ENCODE results near the gene ICE1.

ICE1 gene

GRCh38 chr5:5499442-5499841, 77.0 kb downstream of the ICE1 start:
- POLR2A ChIA-PET, result no interaction called here
- no peak for DNase-seq (ENCODE audit: extremely low spot score)
- TF ChIP-seq ARNT (IDR thresholded peaks at IDR 0.05) (no peak), HDGF (IDR thresholded peaks at IDR 0.05; ENCODE audit: borderline replicate concordance) (no peak), SP1 (IDR thresholded peaks at IDR 0.05) (no peak), PKNOX1 (IDR thresholded peaks at IDR 0.05) (no peak), FOXA1 (IDR thresholded peaks at IDR 0.05) (no peak), CTBP1 (IDR thresholded peaks at IDR 0.05; ENCODE audit: borderline replicate concordance) (no peak), LEF1 (IDR thresholded peaks at IDR 0.05; ENCODE audit: borderline replicate concordance) (no peak), FOXM1 (IDR thresholded peaks at IDR 0.05; ENCODE audit: borderline replicate concordance) (no peak), BHLHE40 (IDR thresholded peaks at IDR 0.05; ENCODE audit: borderline replicate concordance) (no peak), TARDBP (IDR thresholded peaks at IDR 0.05) (no peak), ELF4 (IDR thresholded peaks at IDR 0.05) (no peak), NFRKB (IDR thresholded peaks at IDR 0.05) (no peak), SUZ12 (IDR thresholded peaks at IDR 0.05) (no peak), L3MBTL2 (conservative IDR thresholded peaks at IDR 0.05) (no peak), FOXK2 (IDR thresholded peaks at IDR 0.05) (no peak), ZNF384 (IDR thresholded peaks at IDR 0.05) (no peak)
- CTCF ChIA-PET, result no interaction called here

GRCh38 chr5:5504325-5504724, 81.8 kb downstream of the ICE1 start:
- TF ChIP-seq CTBP1 (IDR thresholded peaks at IDR 0.05; ENCODE audit: borderline replicate concordance) (no peak), ARNT (IDR thresholded peaks at IDR 0.05) (no peak), PKNOX1 (IDR thresholded peaks at IDR 0.05) (no peak), LEF1 (IDR thresholded peaks at IDR 0.05; ENCODE audit: borderline replicate concordance) (no peak), NFRKB (IDR thresholded peaks at IDR 0.05) (no peak), SP1 (IDR thresholded peaks at IDR 0.05) (no peak), SUZ12 (IDR thresholded peaks at IDR 0.05) (no peak), BHLHE40 (IDR thresholded peaks at IDR 0.05; ENCODE audit: borderline replicate concordance) (no peak), TARDBP (IDR thresholded peaks at IDR 0.05) (no peak), FOXK2 (IDR thresholded peaks at IDR 0.05) (no peak), ELF4 (IDR thresholded peaks at IDR 0.05) (no peak), FOXA1 (IDR thresholded peaks at IDR 0.05) (no peak), ZNF384 (IDR thresholded peaks at IDR 0.05) (no peak), HDGF (IDR thresholded peaks at IDR 0.05; ENCODE audit: borderline replicate concordance) (no peak)
- ChIA-PET CTCF (interaction anchor here (0.6 kb wide), 1 partner anchor 922 kb away, joined by 3 read pairs; no protein-coding TSS in a partner anchor), POLR2A (no interaction called here)
- DNase-seq (ENCODE audit: extremely low spot score), result no peak

- POLR2A ChIA-PET, result no interaction called here
- CTCF ChIA-PET, result interaction anchor here (1.9 kb wide), 1 partner anchor 9 kb away, joined by 4 read pairs; no protein-coding TSS in a partner anchor
- DNase-seq (ENCODE audit: extremely low spot score), result no peak
- TF ChIP-seq TARDBP (IDR thresholded peaks at IDR 0.05) (no peak), ZNF384 (IDR thresholded peaks at IDR 0.05) (no peak), HDGF (IDR thresholded peaks at IDR 0.05; ENCODE audit: borderline replicate concordance) (no peak), FOXK2 (IDR thresholded peaks at IDR 0.05) (no peak), PKNOX1 (IDR thresholded peaks at IDR 0.05) (no peak), FOXA1 (IDR thresholded peaks at IDR 0.05) (no peak), ELF4 (IDR thresholded peaks at IDR 0.05) (no peak), NFRKB (IDR thresholded peaks at IDR 0.05) (no peak), ARNT (IDR thresholded peaks at IDR 0.05) (no peak), FOXM1 (IDR thresholded peaks at IDR 0.05; ENCODE audit: borderline replicate concordance) (no peak)
These were observed 83.3 kb downstream of the ICE1 start for GRCh38 chr5:5505815-5506214.

- TF ChIP-seq FOXK2 (IDR thresholded peaks at IDR 0.05) (no peak), SUZ12 (IDR thresholded peaks at IDR 0.05) (no peak), NFRKB (IDR thresholded peaks at IDR 0.05) (no peak), TARDBP (IDR thresholded peaks at IDR 0.05) (no peak), FOXM1 (IDR thresholded peaks at IDR 0.05; ENCODE audit: borderline replicate concordance) (no peak), PKNOX1 (IDR thresholded peaks at IDR 0.05) (no peak), ZNF384 (IDR thresholded peaks at IDR 0.05) (no peak), CTBP1 (IDR thresholded peaks at IDR 0.05; ENCODE audit: borderline replicate concordance) (no peak), L3MBTL2 (conservative IDR thresholded peaks at IDR 0.05) (no peak), SP1 (IDR thresholded peaks at IDR 0.05) (no peak), ELF4 (IDR thresholded peaks at IDR 0.05) (no peak), HDGF (IDR thresholded peaks at IDR 0.05; ENCODE audit: borderline replicate concordance) (no peak), LEF1 (IDR thresholded peaks at IDR 0.05; ENCODE audit: borderline replicate concordance) (no peak), FOXA1 (IDR thresholded peaks at IDR 0.05) (no peak), ARNT (IDR thresholded peaks at IDR 0.05) (no peak), BHLHE40 (IDR thresholded peaks at IDR 0.05; ENCODE audit: borderline replicate concordance) (no peak)
- CTCF ChIA-PET, result no interaction called here
These were observed 85.9 kb downstream of the ICE1 start for GRCh38 chr5:5508391-5508790.

GRCh38 chr5:5511904-5512416, 89.5 kb downstream of the ICE1 start:
- TF ChIP-seq PKNOX1 (IDR thresholded peaks at IDR 0.05) (no peak), FOXA1 (IDR thresholded peaks at IDR 0.05) (no peak), FOXK2 (IDR thresholded peaks at IDR 0.05) (no peak), BHLHE40 (IDR thresholded peaks at IDR 0.05; ENCODE audit: borderline replicate concordance) (no peak), CTBP1 (IDR thresholded peaks at IDR 0.05; ENCODE audit: borderline replicate concordance) (no peak), TARDBP (IDR thresholded peaks at IDR 0.05) (no peak), SP1 (IDR thresholded peaks at IDR 0.05) (no peak), ELF4 (IDR thresholded peaks at IDR 0.05) (no peak), SUZ12 (IDR thresholded peaks at IDR 0.05) (no peak), HDGF (IDR thresholded peaks at IDR 0.05; ENCODE audit: borderline replicate concordance) (no peak), NFRKB (IDR thresholded peaks at IDR 0.05) (no peak), ARNT (IDR thresholded peaks at IDR 0.05) (no peak), FOXM1 (IDR thresholded peaks at IDR 0.05; ENCODE audit: borderline replicate concordance) (no peak), L3MBTL2 (conservative IDR thresholded peaks at IDR 0.05) (no peak), ZNF384 (IDR thresholded peaks at IDR 0.05) (no peak)
- CTCF ChIA-PET, result no interaction called here
- POLR2A ChIA-PET, result no interaction called here
- DNase-seq (ENCODE audit: extremely low spot score), result no peak

More at GRCh38 chr5:5508391-5508790, 85.9 kb downstream of the ICE1 start:
- no peak for DNase-seq (ENCODE audit: extremely low spot score)
- POLR2A ChIA-PET, result no interaction called here

Measured in HEK293T (cell line).